Stimulated activated CD8-positive, alpha-beta memory T cell treated with anti-CD3 and anti-CD28 coated beads, Interleukin-12 subunit alpha, Interleukin-12 subunit beta, amount 100 ng/mL, for 1 hour (primary cell): ENCODE results near the gene DNASE1L1.
"Not testable (repeated sequence)": the region's sequence is repeated elsewhere in the genome, so short reads cannot be mapped to it uniquely, and the experiment has no call there.

ENCODE experiments used
- DNase-seq: peaks from one replicate; pipeline ENCODE4 v3.0.0-alpha.2; 2020; ENCODE audit warnings: low read depth

Gene DNASE1L1

DNA sequence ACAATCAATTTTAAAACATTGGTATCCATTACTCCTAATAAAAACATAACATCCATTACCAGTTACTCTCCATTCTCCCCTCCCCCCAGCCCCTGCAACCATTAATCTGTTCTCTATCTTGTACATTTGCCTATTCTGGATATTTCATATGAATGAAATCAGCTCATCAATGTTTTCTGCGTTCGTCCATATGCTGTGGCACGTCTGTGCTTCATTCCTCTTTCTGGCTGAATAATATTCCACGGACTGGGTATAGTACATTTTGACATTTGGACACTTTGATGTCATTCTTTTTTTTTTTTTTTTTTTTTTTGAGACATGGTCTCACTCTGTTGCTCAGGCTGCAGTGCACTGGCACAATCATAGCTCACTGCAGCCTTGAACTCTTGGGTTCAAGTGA is 5.2 kb downstream of the DNASE1L1 start:
- DNase-seq, result no peak

DNA sequence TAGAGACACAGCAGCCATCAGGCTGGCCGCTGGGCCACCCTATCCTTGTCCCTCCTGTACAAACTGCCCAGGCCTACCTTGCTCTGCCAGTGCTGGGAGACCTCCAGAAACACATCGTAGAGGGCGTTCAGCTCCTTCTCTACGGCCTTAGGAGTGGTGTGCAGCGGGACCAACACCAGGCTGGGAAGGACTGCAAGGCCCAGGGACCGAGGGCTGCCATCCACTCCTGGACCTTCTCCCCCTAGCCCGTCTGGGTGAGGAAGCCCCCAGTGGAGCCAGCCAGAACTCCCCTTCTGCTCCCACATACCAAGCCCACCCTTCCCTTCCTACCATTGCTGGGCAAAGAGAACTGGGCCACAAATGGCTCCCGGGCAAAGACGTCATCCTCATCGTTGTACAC is 5.9 kb downstream of the DNASE1L1 start:
- no peak for DNase-seq

- DNase-seq, result no peak
Measured at GRCh38 chrX:154402622-154403127, 6.4 kb downstream of the DNASE1L1 start.

- no peak for DNase-seq
Measured at GRCh38 chrX:154401918-154402621, 7.0 kb downstream of the DNASE1L1 start.

- DNase-seq, result no peak
Measured at GRCh38 chrX:154401045-154401799, 7.8 kb downstream of the DNASE1L1 start.

GRCh38 chrX:154400369-154400817 is 8.7 kb downstream of the DNASE1L1 start:
- not testable (repeated sequence) for DNase-seq

GRCh38 chrX:154399527-154400368 is 9.3 kb downstream of the DNASE1L1 start:
- DNase-seq, result no peak

GRCh38 chrX:154398668-154399526 is 10.2 kb downstream of the DNASE1L1 start:
- peak; percentile 69 for DNase-seq

DNA sequence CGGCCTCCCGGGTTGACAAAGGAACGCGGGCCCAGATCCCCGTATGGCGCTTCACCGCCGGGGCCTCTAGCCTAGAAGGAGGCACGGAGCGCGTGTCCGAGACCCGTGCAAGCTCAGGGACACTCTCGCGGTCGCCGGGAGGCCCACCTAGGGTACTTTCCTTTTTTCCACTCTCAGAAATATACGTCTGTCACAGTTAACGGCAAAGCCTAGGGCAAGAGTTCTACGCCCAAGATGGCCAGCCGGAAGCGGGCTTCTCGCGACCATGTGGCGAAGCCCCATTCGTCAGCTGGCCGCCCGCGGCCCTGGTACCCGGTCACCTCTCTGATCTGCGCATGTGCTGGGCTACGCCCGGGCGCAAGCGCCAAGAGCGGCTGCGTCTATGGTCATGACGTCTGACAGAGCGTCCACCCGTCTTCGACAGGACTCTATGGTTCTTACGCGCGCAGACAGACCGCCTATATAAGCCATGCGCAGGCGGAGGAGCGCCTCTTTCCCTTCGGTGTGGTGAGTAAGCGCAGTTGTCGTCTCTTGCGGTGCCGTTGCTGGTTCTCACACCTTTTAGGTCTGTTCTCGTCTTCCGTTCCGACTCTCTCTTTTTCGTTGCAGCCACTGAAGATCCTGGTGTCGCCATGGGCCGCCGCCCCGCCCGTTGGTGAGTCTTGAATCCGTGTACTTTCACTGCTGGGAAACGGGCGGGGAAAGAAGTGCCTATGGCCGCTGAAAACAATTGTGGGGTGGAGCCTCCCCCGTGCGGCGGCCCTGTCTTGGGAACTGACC is 11.0 kb downstream of the DNASE1L1 start, which contains the start of gene RPL10:
RPL10 (plus strand) TSS at position 490 of the 780 bp plus-strand sequence; CDS start at position 633, 143 bp downstream.
- peak; percentile 78 for DNase-seq

DNA sequence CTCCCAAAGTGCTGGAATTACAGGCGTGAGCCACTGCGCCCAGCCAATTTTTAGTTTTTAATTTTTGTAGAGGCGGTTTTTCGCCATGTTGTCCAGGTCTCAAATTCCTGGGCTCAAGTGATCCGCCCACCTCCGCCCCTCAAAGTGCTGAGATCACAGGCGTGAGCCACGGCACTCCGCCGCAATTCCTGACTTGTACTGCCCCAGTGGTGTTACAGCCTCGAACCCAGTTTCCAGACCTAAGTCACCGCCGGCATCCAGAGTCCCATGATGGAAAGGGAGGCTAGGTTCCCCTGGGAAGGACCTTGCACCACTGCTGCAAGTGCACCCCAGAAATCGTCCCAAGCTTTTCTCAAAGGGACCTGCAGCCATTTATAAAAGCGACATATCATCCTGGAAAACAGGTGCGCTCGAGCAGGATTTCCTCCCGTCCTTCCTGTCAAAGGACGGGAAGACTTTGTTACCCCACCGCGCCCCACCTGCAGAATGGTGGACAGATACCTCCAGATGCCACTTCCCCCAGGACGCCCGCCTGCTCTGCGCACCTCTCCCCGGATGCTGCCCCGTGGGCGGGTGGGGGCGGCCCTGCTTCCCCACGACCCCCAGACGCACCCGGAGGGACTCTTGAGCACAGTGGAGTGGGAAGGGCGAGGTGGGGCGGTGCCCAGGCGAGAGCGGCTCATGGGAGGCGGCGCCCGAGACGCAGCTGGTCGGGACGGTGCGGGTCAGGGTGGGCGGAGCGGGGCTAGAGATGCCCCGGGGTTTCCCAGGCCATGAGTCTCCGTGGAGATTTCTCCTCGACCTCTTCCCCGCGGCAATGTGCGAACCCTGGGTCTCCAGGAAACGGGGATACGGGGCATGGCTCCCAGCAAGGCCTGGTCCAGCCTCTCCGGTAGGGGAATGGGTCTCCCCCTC is 11.8 kb downstream of the DNASE1L1 start:
- DNase-seq, result no peak

DNA sequence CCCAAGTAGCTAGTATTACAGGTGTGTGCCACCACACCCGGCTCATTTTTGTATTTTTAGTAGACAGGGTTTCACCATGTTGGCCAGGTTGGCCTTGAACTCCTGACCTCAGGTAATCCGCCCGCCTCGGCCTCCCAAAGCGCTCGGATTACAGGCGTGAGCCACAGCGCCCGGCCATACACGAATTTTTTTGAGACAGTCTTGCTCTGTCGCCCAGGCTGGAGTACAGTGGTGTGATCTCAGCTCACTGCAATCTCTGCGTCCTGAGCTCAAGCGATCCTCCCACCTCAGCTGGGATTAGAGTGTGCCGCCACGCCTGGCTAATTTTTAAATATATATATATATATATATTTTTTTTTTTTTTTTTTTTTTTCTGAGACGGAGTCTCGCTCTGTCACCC is 12.7 kb downstream of the DNASE1L1 start:
- not testable (repeated sequence) for DNase-seq

DNA sequence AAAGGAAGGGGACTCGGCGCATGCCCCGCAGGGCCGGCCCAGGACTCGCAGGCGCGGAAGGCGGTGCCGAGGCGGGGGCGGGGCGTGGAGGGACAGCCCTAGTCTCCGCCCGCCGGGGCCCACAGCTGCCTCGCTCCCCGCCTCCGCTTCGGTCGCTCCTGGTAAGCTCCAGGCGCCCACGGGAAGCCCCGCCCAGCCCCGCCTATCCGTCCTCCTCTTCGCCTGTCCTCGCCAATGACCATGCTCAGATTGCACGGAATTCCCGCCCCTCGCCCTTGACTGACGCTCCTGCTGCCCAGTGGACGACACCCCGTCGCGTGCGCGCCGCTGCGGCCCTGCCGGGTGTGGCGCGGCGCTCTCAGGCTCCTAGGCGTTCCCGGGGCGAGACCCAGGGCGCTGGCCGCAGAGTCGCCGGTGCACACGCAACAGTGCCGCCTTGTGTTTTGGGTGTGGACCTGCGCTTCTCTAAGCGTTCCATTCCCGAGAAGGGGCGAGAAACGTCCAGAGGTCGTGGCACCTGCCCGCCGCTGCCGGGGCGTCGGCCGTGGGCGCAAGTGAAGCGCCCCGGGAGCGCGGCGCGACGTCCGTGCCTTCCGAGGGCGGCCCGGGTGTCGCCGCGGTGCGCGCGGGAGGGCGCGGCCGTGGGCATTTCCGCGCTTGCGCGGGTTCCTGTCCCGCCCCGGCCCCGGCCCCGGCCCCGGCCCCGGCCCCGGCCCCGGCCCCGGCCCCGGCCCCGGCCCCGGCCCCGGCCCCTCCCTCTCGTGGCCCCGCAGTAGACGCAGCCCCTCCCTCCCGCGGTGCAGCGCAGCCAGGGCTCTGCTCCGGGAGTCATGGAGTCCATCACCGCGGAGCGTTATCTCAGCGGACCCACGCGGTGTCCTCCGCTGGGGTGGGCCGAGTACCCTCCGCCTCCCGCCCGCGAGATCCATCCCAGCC is 19.0 kb downstream of the DNASE1L1 start:
- not testable (repeated sequence) for DNase-seq

DNA sequence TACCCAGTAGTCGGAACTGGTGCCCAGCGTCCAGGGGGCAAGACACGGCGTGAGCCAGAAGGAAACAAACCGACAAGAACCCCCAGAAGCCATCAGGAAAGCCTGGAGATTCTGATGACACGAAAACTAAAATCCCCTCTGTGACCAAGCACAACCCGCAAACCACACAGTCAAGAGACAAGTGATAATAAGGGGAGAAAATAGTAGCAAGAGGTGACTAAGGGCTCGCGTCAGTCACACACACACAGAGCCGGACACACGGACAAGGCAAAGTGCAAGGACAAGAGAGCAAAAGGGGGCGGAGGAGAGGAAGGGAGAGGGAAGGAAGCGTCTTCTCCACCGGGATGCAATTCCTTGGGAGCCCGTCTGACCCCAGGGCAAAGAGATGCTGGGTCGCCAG is 20.4 kb downstream of the DNASE1L1 start:
- not testable (repeated sequence) for DNase-seq

GRCh38 chrX:154388094-154388493 is 21.0 kb downstream of the DNASE1L1 start:
- not testable (repeated sequence) for DNase-seq

DNA sequence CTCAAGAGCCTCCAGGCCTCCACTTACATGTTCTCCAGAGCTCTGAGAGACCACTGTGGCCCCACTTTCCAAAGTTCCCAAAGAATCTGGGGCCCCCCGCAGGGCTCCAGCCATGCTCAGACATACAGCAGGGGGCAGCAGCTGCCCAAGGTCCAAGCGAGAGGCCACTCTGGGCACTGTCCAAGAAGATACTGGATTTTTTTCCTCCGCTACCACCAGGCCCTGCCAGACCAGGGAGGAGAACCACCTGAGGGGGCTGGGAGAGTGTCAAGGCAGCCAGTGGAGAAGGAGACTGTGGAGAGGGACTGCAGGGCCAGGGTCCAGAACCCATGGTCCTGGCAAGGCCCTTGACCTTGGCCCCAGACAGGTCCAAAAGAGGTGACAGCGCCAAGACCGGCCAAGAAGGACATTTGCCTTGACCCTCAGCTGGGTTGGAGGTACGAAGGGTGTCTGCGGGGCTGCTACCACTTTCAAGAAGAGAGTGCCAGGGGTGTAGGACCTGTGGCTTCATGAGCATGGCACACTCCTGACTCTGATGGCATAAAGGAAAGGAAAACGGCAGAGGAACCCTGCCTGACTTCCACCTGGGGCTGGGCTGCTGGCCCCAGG is 24.7 kb downstream of the DNASE1L1 start:
- DNase-seq, result no peak

DNA sequence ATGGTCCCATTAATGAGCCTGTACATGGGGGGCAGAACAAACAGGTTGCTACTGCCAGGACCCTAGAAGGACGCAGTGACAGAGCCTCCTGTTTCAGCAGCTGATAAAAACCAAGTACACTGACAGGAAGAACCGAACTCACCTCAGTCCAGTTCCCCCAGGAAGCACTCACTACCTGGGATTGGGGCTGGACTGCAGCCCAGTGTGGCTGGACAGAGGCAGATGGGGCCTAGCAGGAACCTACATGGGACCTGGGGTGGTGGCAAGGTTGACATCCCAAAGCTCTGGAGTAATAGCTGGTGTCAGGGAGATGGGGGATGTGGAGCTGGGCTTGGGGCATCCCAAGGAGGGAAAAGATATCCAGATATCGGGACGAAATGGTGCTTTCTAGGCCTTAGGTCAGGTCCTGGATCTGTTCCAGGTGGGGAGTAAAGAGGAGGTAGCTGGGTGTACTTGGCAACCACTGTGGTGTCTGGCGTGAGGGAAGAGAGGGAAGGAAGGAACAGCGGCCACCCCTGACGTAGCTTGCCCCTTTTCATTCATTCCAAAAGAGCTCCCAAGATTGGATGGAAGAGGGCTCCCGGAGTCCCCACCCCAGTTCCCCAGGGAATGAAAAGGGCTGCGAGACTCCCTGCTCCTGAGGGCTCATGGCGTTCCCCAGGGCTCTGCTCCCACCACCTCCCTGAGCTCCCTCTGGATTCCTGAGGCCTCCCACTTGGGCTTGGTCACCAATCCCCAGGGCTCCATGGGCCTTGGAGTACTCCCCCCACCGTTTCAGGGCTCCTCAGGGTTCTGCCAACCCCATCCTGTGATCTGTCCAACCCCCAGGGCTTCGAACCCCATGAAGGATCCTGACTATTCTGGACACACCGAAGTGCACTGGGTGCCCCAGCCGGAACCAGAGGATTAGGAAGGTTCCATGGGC is 25.4 kb downstream of the DNASE1L1 start:
- DNase-seq, result no peak
